ENCODE data around the gene ZDHHC22. TPM values are rescaled to one million over a fixed set of nuclear protein-coding genes. Genes with fewer than 3 reads are reported as not detected.

The ZDHHC22 gene
- total RNA-seq, 4 donors from 2014 or later, result not detected

- TF ChIP-seq CTCF (IDR thresholded peaks at IDR 0.05; ENCODE audit: low read depth), result no peak
These were observed 28.5 kb upstream of the ZDHHC22 start for GRCh38 chr14:77170045-77170444.

- TF ChIP-seq CTCF (IDR thresholded peaks at IDR 0.05; ENCODE audit: low read depth), result no peak
These were observed 19.4 kb upstream of the ZDHHC22 start for GRCh38 chr14:77161011-77161410.

- TF ChIP-seq CTCF (IDR thresholded peaks at IDR 0.05; ENCODE audit: low read depth), result no peak
These were observed 17.3 kb upstream of the ZDHHC22 start for GRCh38 chr14:77158882-77159255.

GRCh38 chr14:77158175-77158881 lies 16.7 kb upstream of the ZDHHC22 start:
- TF ChIP-seq CTCF (IDR thresholded peaks at IDR 0.05; ENCODE audit: low read depth), result no peak

GRCh38 chr14:77157740-77158139 lies 16.1 kb upstream of the ZDHHC22 start:
- no peak for TF ChIP-seq CTCF (IDR thresholded peaks at IDR 0.05; ENCODE audit: low read depth)

GRCh38 chr14:77155083-77155482 lies 13.5 kb upstream of the ZDHHC22 start:
- no peak for TF ChIP-seq CTCF (IDR thresholded peaks at IDR 0.05; ENCODE audit: low read depth)

- TF ChIP-seq CTCF (IDR thresholded peaks at IDR 0.05; ENCODE audit: low read depth), result no peak
These were observed 12.8 kb upstream of the ZDHHC22 start for GRCh38 chr14:77154421-77154820.

All from subcutaneous adipose tissue (tissue), 4 donors.